Brain microvascular endothelial cell (primary cell): ENCODE data around the gene IGFBP2.

Source experiments
- DNase-seq: peaks from one replicate; pipeline ENCODE4 v3.0.0-alpha.2; 2020
- H3K27ac ChIP-seq: fragments of 250-450 bp; sonication (Bioruptor Pico); 2 replicates; pipeline ENCODE4 v1.5.1; 2020; ENCODE audit warnings: mild to moderate bottlenecking, moderate library complexity
- H3K27me3 ChIP-seq: fragments of 250-450 bp; sonication (Bioruptor Pico); replicated peaks from 2 replicates; pipeline ENCODE4 v1.5.1; 2020; ENCODE audit warnings: mild to moderate bottlenecking
- H3K36me3 ChIP-seq: fragments of 250-450 bp; sonication (Bioruptor Pico); replicated peaks from 2 replicates; pipeline ENCODE4 v1.5.1; 2020; ENCODE audit warnings: mild to moderate bottlenecking
- H3K4me3 ChIP-seq: 2 replicates; pipeline ENCODE4 v1.5.1; 2011; ENCODE audit warnings: low read depth, mild to moderate bottlenecking, control low read depth, low read length, moderate library complexity
- in situ Hi-C: cut with HindIII; loops from 2 replicates; pipeline ENCODE4 v1.10.0; 2017; ENCODE audit warnings: low sequenced_read_pairs, low pct_ligation_motif_present
- TF ChIP-seq, protein P1 (sequence below): IDR thresholded peaks from 2 replicates; pipeline ENCODE4 v1.5.1; 2011; ENCODE audit warnings: low read depth, mild to moderate bottlenecking, moderate library complexity, low read length, control low read depth, inconsistent platforms; ENCODE audit errors: missing control alignments

Gene IGFBP2

GRCh38 chr2:216589791-216590190 is 43.4 kb upstream of the IGFBP2 start:
- no peaks in the 10 kb centered on the region for H3K36me3 ChIP-seq
- in situ Hi-C loops: no loop called here
- H3K27me3 ChIP-seq: no peaks in the 10 kb centered on the region
- no peak overlapping the region for H3K27ac ChIP-seq
- DNase-seq: no peak
- H3K4me3 ChIP-seq: no peak overlapping the region
- TF ChIP-seq, protein P1, sequence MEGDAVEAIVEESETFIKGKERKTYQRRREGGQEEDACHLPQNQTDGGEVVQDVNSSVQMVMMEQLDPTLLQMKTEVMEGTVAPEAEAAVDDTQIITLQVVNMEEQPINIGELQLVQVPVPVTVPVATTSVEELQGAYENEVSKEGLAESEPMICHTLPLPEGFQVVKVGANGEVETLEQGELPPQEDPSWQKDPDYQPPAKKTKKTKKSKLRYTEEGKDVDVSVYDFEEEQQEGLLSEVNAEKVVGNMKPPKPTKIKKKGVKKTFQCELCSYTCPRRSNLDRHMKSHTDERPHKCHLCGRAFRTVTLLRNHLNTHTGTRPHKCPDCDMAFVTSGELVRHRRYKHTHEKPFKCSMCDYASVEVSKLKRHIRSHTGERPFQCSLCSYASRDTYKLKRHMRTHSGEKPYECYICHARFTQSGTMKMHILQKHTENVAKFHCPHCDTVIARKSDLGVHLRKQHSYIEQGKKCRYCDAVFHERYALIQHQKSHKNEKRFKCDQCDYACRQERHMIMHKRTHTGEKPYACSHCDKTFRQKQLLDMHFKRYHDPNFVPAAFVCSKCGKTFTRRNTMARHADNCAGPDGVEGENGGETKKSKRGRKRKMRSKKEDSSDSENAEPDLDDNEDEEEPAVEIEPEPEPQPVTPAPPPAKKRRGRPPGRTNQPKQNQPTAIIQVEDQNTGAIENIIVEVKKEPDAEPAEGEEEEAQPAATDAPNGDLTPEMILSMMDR: no peak

GRCh38 chr2:216590780-216591179 is 42.4 kb upstream of the IGFBP2 start:
- no peaks in the 10 kb centered on the region for H3K27me3 ChIP-seq
- H3K4me3 ChIP-seq: no peak overlapping the region
- in situ Hi-C loops: no loop called here
- H3K36me3 ChIP-seq: no peaks in the 10 kb centered on the region
- TF ChIP-seq, protein P1: peak; percentile 30
- DNase-seq: peak; percentile 32
- no peak overlapping the region for H3K27ac ChIP-seq

DNA sequence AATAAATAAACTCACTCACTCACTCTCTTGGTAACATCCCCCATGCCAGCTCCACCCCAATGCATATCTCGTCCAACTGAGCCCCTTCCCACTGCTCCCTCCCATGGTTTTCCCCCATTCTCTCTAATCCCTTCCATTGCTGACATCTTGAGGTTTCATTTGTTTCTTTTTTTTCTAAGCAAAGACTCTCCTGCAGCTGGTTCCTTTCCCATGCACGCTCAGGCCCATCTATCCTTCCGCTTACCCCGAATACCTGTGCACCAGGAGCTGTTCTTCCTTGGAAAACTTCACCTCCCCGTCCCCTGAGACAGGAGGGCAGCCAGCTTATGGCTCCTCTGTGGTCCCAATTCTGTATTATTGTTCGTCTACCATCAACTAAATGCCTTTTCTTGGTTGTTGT is 41.7 kb upstream of the IGFBP2 start:
- TF ChIP-seq, protein P1: no peak
- in situ Hi-C loops: no loop called here
- Histone ChIP-seq H3K36me3 (no peaks in the 10 kb centered on the region), H3K27ac (no peak overlapping the region), H3K4me3 (no peak overlapping the region), H3K27me3 (no peaks in the 10 kb centered on the region)
- no peak for DNase-seq

- TF ChIP-seq, protein P1: no peak
- H3K27ac ChIP-seq: no peak overlapping the region
- no peak overlapping the region for H3K4me3 ChIP-seq
- in situ Hi-C loops: no loop called here
- H3K36me3 ChIP-seq: no peaks in the 10 kb centered on the region
- DNase-seq: no peak
- no peaks in the 10 kb centered on the region for H3K27me3 ChIP-seq
These were observed 39.1 kb upstream of the IGFBP2 start for GRCh38 chr2:216594081-216594480.

DNA sequence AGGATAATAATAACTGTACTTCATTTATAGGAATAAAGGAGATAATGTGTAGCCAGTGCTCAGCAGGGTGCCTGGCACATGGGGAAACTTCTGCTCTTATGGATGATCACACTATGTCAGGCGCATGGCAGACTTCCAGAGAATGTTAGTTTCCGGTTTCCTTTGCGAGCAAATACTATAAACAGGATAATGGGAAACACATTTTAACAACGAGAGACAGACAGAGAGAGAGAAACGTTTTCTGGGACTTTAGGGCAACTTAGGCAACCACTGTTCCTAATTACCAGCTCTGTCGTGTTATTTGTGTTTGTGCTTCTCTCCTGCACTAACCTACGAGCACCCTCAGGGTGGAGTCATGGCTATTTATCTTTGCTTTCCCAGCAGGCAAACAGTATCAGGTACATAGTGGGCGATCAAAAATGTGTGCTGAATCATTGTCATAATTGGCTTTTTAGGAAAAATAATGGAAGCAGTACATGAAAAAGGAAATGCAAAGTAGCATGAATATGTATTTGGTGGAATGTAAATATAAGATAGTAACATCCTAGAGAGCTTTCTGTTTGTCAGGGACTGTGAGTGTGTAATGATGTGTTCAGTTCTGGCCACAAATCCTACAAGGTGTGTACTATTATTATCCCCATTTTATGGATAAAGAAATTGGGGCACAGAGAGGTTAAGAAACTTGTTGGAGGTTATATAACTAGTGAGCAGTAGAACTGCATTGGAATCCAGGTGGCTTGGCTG is 36.8 kb upstream of the IGFBP2 start:
- TF ChIP-seq, protein P1: no peak
- no peaks in the 10 kb centered on the region for H3K36me3 ChIP-seq
- no peak overlapping the region for H3K4me3 ChIP-seq
- peak; percentile 66 for DNase-seq
- H3K27ac ChIP-seq: no peak overlapping the region
- H3K27me3 ChIP-seq: no peaks in the 10 kb centered on the region
- in situ Hi-C loops: no loop called here
